SK-N-SH (cell line): ENCODE results near the gene LGALS12. TPM values are rescaled to one million over a fixed set of nuclear protein-coding genes. Genes with fewer than 3 reads are reported as not detected.

Source experiments
- CTCF ChIA-PET: fragments of 300-600, 350-600 bp; formaldehyde crosslinking; extraction: SDS; loops from one replicate; lab custom pipeline; 2021; lab: Yijun Ruan, JAX
- POLR2A ChIA-PET: fragments of 350-600 bp; sonication (Branson Sonifier 250); formaldehyde crosslinking; extraction: SDS; loops from one replicate; lab custom pipeline; 2020; ENCODE audit warnings: antibody characterized with exemption, inconsistent platforms; lab: Yijun Ruan, JAX
- DNase-seq: peaks from one replicate; pipeline ENCODE4 v3.0.0; 2012
- H2AFZ ChIP-seq: fragments of 200-600 bp; sonication (generic); 2 replicates; pipeline ENCODE4 v1.8.1; 2016; ENCODE audit warnings: antibody characterized with exemption, mild to moderate bottlenecking, low read depth
- H3F3A ChIP-seq: fragments of 200-600 bp; sonication (generic); replicated peaks from 2 replicates; pipeline ENCODE3; 2016; ENCODE audit warnings: antibody characterized with exemption, mild to moderate bottlenecking; ENCODE audit not compliant: insufficient read depth
- H3K27ac ChIP-seq, 2 experiments: fragments of 200-500 bp in 1 of 2; fragments of 200-600 bp in 1 of 2; sonication (Bioruptor generic) in 1 of 2; sonication (generic), shearing (Covaris generic) in 1 of 2; 2 replicates each; pipeline versions ENCODE4 v1.5.1 to v1.6.1; 2014 to 2016; ENCODE audit warnings: low read depth in 2 of 2, inconsistent platforms in 1 of 2, low read length in 1 of 2, mild to moderate bottlenecking in 1 of 2, mixed read lengths in 1 of 2
- H3K27me3 ChIP-seq: fragments of 200-600 bp; sonication (generic), shearing (Covaris generic); 2 replicates; pipeline ENCODE4 v1.6.1; 2016; ENCODE audit warnings: mixed run types; ENCODE audit not compliant: insufficient read depth
- H3K36me3 ChIP-seq, 2 experiments: fragments of 200-500 bp in 1 of 2; fragments of 200-600 bp in 1 of 2; sonication (Bioruptor generic) in 1 of 2; sonication (generic) in 1 of 2; replicated peaks in 1 of 2; 2 replicates each; pipeline versions ENCODE3 to v1.5.1; 2014 to 2016; ENCODE audit warnings: low read length in 1 of 2, mild to moderate bottlenecking in 1 of 2; ENCODE audit not compliant: insufficient read depth in 2 of 2, control insufficient read depth in 1 of 2
- H3K4me1 ChIP-seq, 2 experiments: fragments of 200-500 bp in 1 of 2; fragments of 200-600 bp in 1 of 2; sonication (Bioruptor generic) in 1 of 2; sonication (generic), shearing (Covaris generic) in 1 of 2; 2 replicates each; pipeline versions ENCODE4 v1.5.1 to v1.6.1; 2014 to 2016; ENCODE audit warnings: low read depth in 1 of 2, low read length in 1 of 2, mixed run types in 1 of 2; ENCODE audit not compliant: insufficient read depth in 2 of 2, control insufficient read depth in 1 of 2
- H3K4me2 ChIP-seq: fragments of 200-600 bp; sonication (generic), shearing (Covaris generic); 2 replicates; pipeline ENCODE4 v1.6.1; 2017; ENCODE audit warnings: mixed run types
- H3K4me3 ChIP-seq, 2 experiments: fragments of 200-500 bp in 1 of 2; fragments of 200-600 bp in 1 of 2; sonication (Bioruptor generic) in 1 of 2; sonication (generic), shearing (Covaris generic) in 1 of 2; 2 replicates each; pipeline versions ENCODE4 v1.5.1 to v1.8.1; 2014 to 2016; ENCODE audit warnings: low read depth in 2 of 2, inconsistent platforms in 1 of 2, low read length in 1 of 2, mild to moderate bottlenecking in 1 of 2, mixed read lengths in 1 of 2, moderate library complexity in 1 of 2
- H3K79me2 ChIP-seq: fragments of 200-600 bp; sonication (generic); 2 replicates; pipeline ENCODE4 v1.8.1; 2017; ENCODE audit warnings: mild to moderate bottlenecking; ENCODE audit not compliant: insufficient read depth
- H3K9ac ChIP-seq: fragments of 200-600 bp; sonication (generic); 2 replicates; pipeline ENCODE4 v1.6.1; 2017; ENCODE audit warnings: mixed run types
- H3K9me2 ChIP-seq: fragments of 200-600 bp; sonication (generic); 2 replicates; pipeline ENCODE4 v1.6.1; 2017; ENCODE audit warnings: mixed run types
- H3K9me3 ChIP-seq: fragments of 200-600 bp; sonication (generic); 2 replicates; pipeline ENCODE4 v1.6.1; 2017; ENCODE audit warnings: mixed run types, mild to moderate bottlenecking, moderate library complexity
- H4K20me1 ChIP-seq: fragments of 200-600 bp; sonication (generic); 2 replicates; pipeline ENCODE4 v1.6.1; 2017; ENCODE audit warnings: mild to moderate bottlenecking, mixed run types; ENCODE audit not compliant: insufficient read depth
- ELF1 ChIP-seq: IDR thresholded peaks from 2 replicates; pipeline ENCODE4 v1.4.0; 2012
- EP300 ChIP-seq, 2 experiments: IDR thresholded peaks; 2 replicates each; pipeline versions ENCODE4 v1.4.0 to v1.6.1; 2012; ENCODE audit warnings: borderline replicate concordance in 1 of 2, low read depth in 1 of 2, low read length in 1 of 2
- EZH2phosphoT487 ChIP-seq: fragments of 200-600 bp; sonication (generic); IDR thresholded peaks from 2 replicates; pipeline ENCODE4 v1.6.1; 2017; ENCODE audit warnings: low read depth, mixed run types, mild to moderate bottlenecking, antibody characterized with exemption, moderate library complexity, borderline replicate concordance
- GATA2 ChIP-seq: sonication (generic); formaldehyde crosslinking; IDR thresholded peaks from 2 replicates; pipeline ENCODE4 v1.5.0; 2020; ENCODE audit warnings: mild to moderate bottlenecking, missing genetic modification reagents
- JUND ChIP-seq: IDR thresholded peaks from 2 replicates; pipeline ENCODE4 v1.4.0; 2012
- MEF2A ChIP-seq: IDR thresholded peaks from 2 replicates; pipeline ENCODE4 v1.4.0; 2012; ENCODE audit warnings: low read depth, borderline replicate concordance
- MXI1 ChIP-seq: IDR thresholded peaks from 2 replicates; pipeline ENCODE4 v1.6.1; 2012; ENCODE audit warnings: mild to moderate bottlenecking, low read depth, low read length, improper control_type of control experiment
- NFIC ChIP-seq: IDR thresholded peaks from 2 replicates; pipeline ENCODE4 v1.4.0; 2012; ENCODE audit warnings: borderline replicate concordance
- NRF1 ChIP-seq: IDR thresholded peaks from 2 replicates; pipeline ENCODE4 v1.6.1; 2012; ENCODE audit warnings: low read depth, mild to moderate bottlenecking, low read length
- POLR2AphosphoS5 ChIP-seq: IDR thresholded peaks from 2 replicates; pipeline ENCODE4 v1.6.1; 2012; ENCODE audit warnings: low read depth, low read length
- RCOR1 ChIP-seq: fragments of 150-350 bp; IDR thresholded peaks from 2 replicates; pipeline ENCODE4 v1.6.1; 2017; ENCODE audit warnings: antibody characterized with exemption, low read length
- RFX5 ChIP-seq: IDR thresholded peaks from 2 replicates; pipeline ENCODE4 v1.6.1; 2012; ENCODE audit warnings: mild to moderate bottlenecking, improper control_type of control experiment, low read length
- RXRA ChIP-seq: IDR thresholded peaks from 2 replicates; pipeline ENCODE4 v1.4.0; 2012; ENCODE audit warnings: low read depth, mild to moderate bottlenecking, borderline replicate concordance
- SIN3A ChIP-seq: IDR thresholded peaks from 2 replicates; pipeline ENCODE4 v1.6.1; 2012; ENCODE audit warnings: low read depth, mild to moderate bottlenecking, low read length, moderate library complexity, borderline replicate concordance
- SMC3 ChIP-seq: IDR thresholded peaks from 2 replicates; pipeline ENCODE4 v1.6.1; 2012; ENCODE audit warnings: low read depth, low read length, improper control_type of control experiment
- TCF12 ChIP-seq: IDR thresholded peaks from 2 replicates; pipeline ENCODE4 v1.4.0; 2012
- TEAD4 ChIP-seq: IDR thresholded peaks from 2 replicates; pipeline ENCODE4 v1.4.0; 2012; ENCODE audit warnings: mild to moderate bottlenecking, borderline replicate concordance; ENCODE audit not compliant: insufficient read depth
- WGBS: methylation state at CpG from one replicate; pipeline ENCODE4 v1.1.6; 2017; ENCODE audit warnings: low lambda C conversion rate; 5-methylcytosine and 5-hydroxymethylcytosine counted together
- polyA plus RNA-seq, 3 experiments: library from polyadenylated mRNA; depleted of rRNA; stranded (reverse); fragments of >200 nt; gene quantifications; 2 replicates each; pipeline ENCODE4 v1.2.3, GENCODE V29; 2012
- TF ChIP-seq, protein P1 (sequence below): IDR thresholded peaks from 2 replicates; pipeline ENCODE4 v1.4.0; 2012; ENCODE audit warnings: low read depth, borderline replicate concordance
- TF ChIP-seq, protein P2 (sequence below): IDR thresholded peaks from 2 replicates; pipeline ENCODE4 v1.4.0; 2012; ENCODE audit warnings: low read depth
- TF ChIP-seq, protein P3 (sequence below): IDR thresholded peaks from 2 replicates; pipeline ENCODE4; 2012
- TF ChIP-seq, protein P4 (sequence below): fragments of 200-600 bp; sonication (generic); IDR thresholded peaks from 2 replicates; pipeline ENCODE4 v1.6.1; 2017; ENCODE audit warnings: antibody characterized with exemption, mild to moderate bottlenecking, moderate library complexity

Gene LGALS12
- polyA plus RNA-seq, 1 of the 3 experiments (the other 2 are of a cell fraction): not detected

DNA sequence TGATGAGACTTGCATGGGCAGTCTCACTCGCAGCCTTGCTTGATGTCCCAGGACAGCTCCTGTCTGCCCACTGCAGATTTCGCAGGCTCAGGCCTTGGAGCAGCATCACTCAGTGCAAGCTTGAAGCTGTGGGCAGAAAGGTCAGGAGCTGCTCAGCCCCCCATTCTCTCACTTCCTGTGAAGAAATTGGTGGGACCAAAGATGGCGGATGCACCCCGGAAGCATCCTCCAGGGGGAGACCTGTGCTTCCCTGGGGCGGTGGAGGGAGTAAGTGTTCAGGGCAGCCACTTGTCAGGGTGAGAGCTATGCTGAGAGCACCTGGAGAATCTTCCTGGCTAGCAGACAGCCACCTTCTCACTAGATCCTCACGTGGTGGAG is 46.0 kb downstream of the LGALS12 start:
- Histone ChIP-seq H2AFZ (no peak overlapping the region), H3K36me3 (no peaks in the 10 kb centered on the region), H3F3A (no peaks in the 10 kb centered on the region), H3K4me3 (no peak overlapping the region), H3K27ac (no peak overlapping the region), H3K9me3 (no peaks in the 10 kb centered on the region), H3K9me2 (no peaks in the 10 kb centered on the region), H3K9ac (no peak overlapping the region), H3K79me2 (no peaks in the 10 kb centered on the region), H3K27me3 (no peaks in the 10 kb centered on the region), H3K4me1 (no peaks in the 10 kb centered on the region), H3K4me2 (no peak overlapping the region), H4K20me1 (no peaks in the 10 kb centered on the region)
- ChIA-PET CTCF (interaction anchor here (0.6 kb wide), 1 partner anchor 84 kb away, joined by 3 read pairs; no protein-coding TSS in a partner anchor), POLR2A (no interaction called here)
- TF ChIP-seq, protein P1, sequence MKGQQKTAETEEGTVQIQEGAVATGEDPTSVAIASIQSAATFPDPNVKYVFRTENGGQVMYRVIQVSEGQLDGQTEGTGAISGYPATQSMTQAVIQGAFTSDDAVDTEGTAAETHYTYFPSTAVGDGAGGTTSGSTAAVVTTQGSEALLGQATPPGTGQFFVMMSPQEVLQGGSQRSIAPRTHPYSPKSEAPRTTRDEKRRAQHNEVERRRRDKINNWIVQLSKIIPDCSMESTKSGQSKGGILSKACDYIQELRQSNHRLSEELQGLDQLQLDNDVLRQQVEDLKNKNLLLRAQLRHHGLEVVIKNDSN: no peak
- TF ChIP-seq POLR2AphosphoS5: no peak
- no peak for TF ChIP-seq MXI1
- TF ChIP-seq JUND: no peak
- TF ChIP-seq, protein P2, sequence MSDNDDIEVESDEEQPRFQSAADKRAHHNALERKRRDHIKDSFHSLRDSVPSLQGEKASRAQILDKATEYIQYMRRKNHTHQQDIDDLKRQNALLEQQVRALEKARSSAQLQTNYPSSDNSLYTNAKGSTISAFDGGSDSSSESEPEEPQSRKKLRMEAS: no peak
- TF ChIP-seq SMC3: no peak
- TF ChIP-seq TCF12: no peak
- TF ChIP-seq EP300 (IDR thresholded peaks at IDR 0.05; ENCODE audit: borderline replicate concordance in 1 of 2, low read depth in 1 of 2, low read length in 1 of 2): no peak
- 87% methylated on average over 3 of the region's 6 CpGs for WGBS
- no peak for DNase-seq

DNA sequence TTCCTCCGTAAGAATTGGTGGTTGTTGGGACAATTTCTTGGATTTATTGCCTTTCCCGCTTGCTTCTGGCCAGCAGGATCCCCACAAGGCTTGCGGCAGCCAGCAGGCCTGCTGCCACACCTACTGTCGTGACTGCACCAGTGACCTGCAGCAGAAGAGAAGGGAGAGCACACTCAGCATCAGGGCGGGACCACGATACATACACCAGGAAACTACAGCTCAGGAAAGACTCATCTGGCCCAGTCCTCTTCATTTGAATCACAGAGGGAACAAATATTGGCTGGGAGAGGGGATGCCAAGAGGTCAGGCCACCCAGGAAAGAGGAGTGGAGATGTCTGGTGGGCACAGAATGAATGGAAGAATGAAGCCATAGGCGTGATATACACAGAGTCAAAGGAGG is 47.0 kb downstream of the LGALS12 start:
- Histone ChIP-seq H3K9ac (no peak overlapping the region), H3K4me3 (no peak overlapping the region), H3F3A (no peaks in the 10 kb centered on the region)
- TF ChIP-seq RFX5: no peak
- no peak for TF ChIP-seq RXRA
- no peak for TF ChIP-seq RCOR1
- TF ChIP-seq, protein P2: no peak
- no peak for TF ChIP-seq SIN3A
- no peak for TF ChIP-seq TCF12
- no peak for TF ChIP-seq MXI1
- no peak for TF ChIP-seq EZH2phosphoT487
- TF ChIP-seq ELF1: no peak
- TF ChIP-seq NRF1: no peak
- TF ChIP-seq NFIC: no peak
- TF ChIP-seq, protein P3, sequence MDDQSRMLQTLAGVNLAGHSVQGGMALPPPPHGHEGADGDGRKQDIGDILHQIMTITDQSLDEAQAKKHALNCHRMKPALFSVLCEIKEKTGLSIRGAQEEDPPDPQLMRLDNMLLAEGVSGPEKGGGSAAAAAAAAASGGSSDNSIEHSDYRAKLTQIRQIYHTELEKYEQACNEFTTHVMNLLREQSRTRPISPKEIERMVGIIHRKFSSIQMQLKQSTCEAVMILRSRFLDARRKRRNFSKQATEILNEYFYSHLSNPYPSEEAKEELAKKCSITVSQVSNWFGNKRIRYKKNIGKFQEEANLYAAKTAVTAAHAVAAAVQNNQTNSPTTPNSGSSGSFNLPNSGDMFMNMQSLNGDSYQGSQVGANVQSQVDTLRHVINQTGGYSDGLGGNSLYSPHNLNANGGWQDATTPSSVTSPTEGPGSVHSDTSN: no peak
- TF ChIP-seq JUND: no peak
- no peak for TF ChIP-seq SMC3
- no peak for TF ChIP-seq MEF2A
- TF ChIP-seq TEAD4: no peak
- TF ChIP-seq, protein P4, sequence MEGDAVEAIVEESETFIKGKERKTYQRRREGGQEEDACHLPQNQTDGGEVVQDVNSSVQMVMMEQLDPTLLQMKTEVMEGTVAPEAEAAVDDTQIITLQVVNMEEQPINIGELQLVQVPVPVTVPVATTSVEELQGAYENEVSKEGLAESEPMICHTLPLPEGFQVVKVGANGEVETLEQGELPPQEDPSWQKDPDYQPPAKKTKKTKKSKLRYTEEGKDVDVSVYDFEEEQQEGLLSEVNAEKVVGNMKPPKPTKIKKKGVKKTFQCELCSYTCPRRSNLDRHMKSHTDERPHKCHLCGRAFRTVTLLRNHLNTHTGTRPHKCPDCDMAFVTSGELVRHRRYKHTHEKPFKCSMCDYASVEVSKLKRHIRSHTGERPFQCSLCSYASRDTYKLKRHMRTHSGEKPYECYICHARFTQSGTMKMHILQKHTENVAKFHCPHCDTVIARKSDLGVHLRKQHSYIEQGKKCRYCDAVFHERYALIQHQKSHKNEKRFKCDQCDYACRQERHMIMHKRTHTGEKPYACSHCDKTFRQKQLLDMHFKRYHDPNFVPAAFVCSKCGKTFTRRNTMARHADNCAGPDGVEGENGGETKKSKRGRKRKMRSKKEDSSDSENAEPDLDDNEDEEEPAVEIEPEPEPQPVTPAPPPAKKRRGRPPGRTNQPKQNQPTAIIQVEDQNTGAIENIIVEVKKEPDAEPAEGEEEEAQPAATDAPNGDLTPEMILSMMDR: no peak
- no peak for TF ChIP-seq GATA2 (CRISPR knock-in tag)
- no peak for TF ChIP-seq EP300 (IDR thresholded peaks at IDR 0.05; ENCODE audit: borderline replicate concordance in 1 of 2, low read depth in 1 of 2, low read length in 1 of 2)
- TF ChIP-seq, all 33 proteins: peak for 0
- Histone ChIP-seq H3K9me2 (no peaks in the 10 kb centered on the region), H2AFZ (no peak overlapping the region), H3K36me3 (no peaks in the 10 kb centered on the region), H3K79me2 (no peaks in the 10 kb centered on the region), H3K27ac (no peak overlapping the region), H3K9me3 (no peaks in the 10 kb centered on the region), H3K4me1 (no peaks in the 10 kb centered on the region), H4K20me1 (no peaks in the 10 kb centered on the region), H3K27me3 (no peaks in the 10 kb centered on the region), H3K4me2 (no peak overlapping the region)
- CTCF ChIA-PET: no interaction called here
- 86% methylated on average over 7 of the region's 7 CpGs for WGBS
- POLR2A ChIA-PET: no interaction called here
- no peak for DNase-seq
